ENCODE measurements around the gene DAB2IP. TPM values are rescaled to one million over a fixed set of nuclear protein-coding genes. Genes with fewer than 3 reads are reported as not detected.

The DAB2IP gene
- total RNA-seq, 1 donor from 2014 or later, result 41.7 TPM

GRCh38 chr9:121813519-121814210, 162.2 kb downstream of the DAB2IP start:
- TF ChIP-seq CTCF (IDR thresholded peaks at IDR 0.05; ENCODE audit: insufficient read depth, low read depth, low read length) (no peak), EZH2 (IDR thresholded peaks at IDR 0.05; ENCODE audit: insufficient read depth, low read length) (no peak)
- H3K79me2 ChIP-seq (ENCODE audit: insufficient read depth, low read length), result no peaks in the 10 kb centered on the region
- peaks cover 3% of the 10 kb centered on the region for H3K36me3 Mint-ChIP-seq (ENCODE audit: low read depth, unreplicated experiment)
- H4K20me1 ChIP-seq (ENCODE audit: insufficient read depth, low read length), result no peaks in the 10 kb centered on the region
- H3K4me1 Mint-ChIP-seq (ENCODE audit: low read depth, unreplicated experiment), result no peaks in the 10 kb centered on the region
- no peak overlapping the region for H3K27ac ChIP-seq (ENCODE audit: low read depth, low read length)
- no peak overlapping the region for H2AFZ ChIP-seq (ENCODE audit: low read depth, low read length)
- no peaks in the 10 kb centered on the region for H3K36me3 ChIP-seq (ENCODE audit: insufficient read depth, low read length)
- H3K9me3 Mint-ChIP-seq (ENCODE audit: unreplicated experiment), result peaks cover 3% of the 10 kb centered on the region
- no peaks in the 10 kb centered on the region for H3K4me1 ChIP-seq (ENCODE audit: insufficient read depth, low read length)
- no peak overlapping the region for H3K27ac Mint-ChIP-seq (ENCODE audit: unreplicated experiment)
- H3K9me3 ChIP-seq (ENCODE audit: insufficient read depth, low read depth, low read length), result no peaks in the 10 kb centered on the region
- H3K4me3 ChIP-seq (ENCODE audit: insufficient read depth, low read depth, low read length), result no peak overlapping the region
- no peak overlapping the region for H3K9ac ChIP-seq (ENCODE audit: low read length)
- peaks cover 4% of the 10 kb centered on the region for H3K27me3 ChIP-seq (ENCODE audit: insufficient read depth, low read length)
- peaks cover 69% of the 10 kb centered on the region for H3K27me3 Mint-ChIP-seq (ENCODE audit: low read depth, unreplicated experiment)
- no peak for DNase-seq (ENCODE audit: low read depth)
- H3K4me2 ChIP-seq (ENCODE audit: low read length), result no peak overlapping the region
- no peak overlapping the region for H3K4me3 Mint-ChIP-seq (ENCODE audit: unreplicated experiment)
- no peak for FAIRE-seq

- TF ChIP-seq CTCF (IDR thresholded peaks at IDR 0.05; ENCODE audit: insufficient read depth, low read depth, low read length), result no peak
- no peak for TF ChIP-seq EZH2 (IDR thresholded peaks at IDR 0.05; ENCODE audit: insufficient read depth, low read length)
- Histone ChIP-seq H3K9ac (ENCODE audit: low read length) (no peak overlapping the region), H3K9me3 (ENCODE audit: insufficient read depth, low read depth, low read length) (no peaks in the 10 kb centered on the region), H3K27ac (ENCODE audit: low read depth, low read length) (no peak overlapping the region), H4K20me1 (ENCODE audit: insufficient read depth, low read length) (no peaks in the 10 kb centered on the region), H3K4me2 (ENCODE audit: low read length) (no peak overlapping the region), H3K79me2 (ENCODE audit: insufficient read depth, low read length) (no peaks in the 10 kb centered on the region), H3K27me3 (ENCODE audit: insufficient read depth, low read length) (peaks cover 4% of the 10 kb centered on the region), H3K4me3 (ENCODE audit: insufficient read depth, low read depth, low read length) (no peak overlapping the region), H3K4me1 (ENCODE audit: insufficient read depth, low read length) (peaks cover 5% of the 10 kb centered on the region), H2AFZ (ENCODE audit: low read depth, low read length) (no peak overlapping the region), H3K36me3 (ENCODE audit: insufficient read depth, low read length) (no peaks in the 10 kb centered on the region)
- peaks cover 72% of the 10 kb centered on the region for H3K27me3 Mint-ChIP-seq (ENCODE audit: low read depth, unreplicated experiment)
- peaks cover 3% of the 10 kb centered on the region for H3K9me3 Mint-ChIP-seq (ENCODE audit: unreplicated experiment)
- no peak overlapping the region for H3K4me3 Mint-ChIP-seq (ENCODE audit: unreplicated experiment)
- H3K27ac Mint-ChIP-seq (ENCODE audit: unreplicated experiment), result no peak overlapping the region
- FAIRE-seq (no peak), DNase-seq (ENCODE audit: low read depth) (no peak)
- no peaks in the 10 kb centered on the region for H3K4me1 Mint-ChIP-seq (ENCODE audit: low read depth, unreplicated experiment)
- peaks cover 3% of the 10 kb centered on the region for H3K36me3 Mint-ChIP-seq (ENCODE audit: low read depth, unreplicated experiment)
Observed at GRCh38 chr9:121814594-121814993, 163.2 kb downstream of the DAB2IP start.

GRCh38 chr9:121815084-121815483, 163.7 kb downstream of the DAB2IP start:
- H3K4me3 ChIP-seq (ENCODE audit: insufficient read depth, low read depth, low read length), result no peak overlapping the region
- H3K27ac Mint-ChIP-seq (ENCODE audit: unreplicated experiment), result no peak overlapping the region
- DNase-seq (ENCODE audit: low read depth) (no peak), FAIRE-seq (no peak)
- H3K27me3 ChIP-seq (ENCODE audit: insufficient read depth, low read length), result peaks cover 4% of the 10 kb centered on the region
- no peaks in the 10 kb centered on the region for H4K20me1 ChIP-seq (ENCODE audit: insufficient read depth, low read length)
- H3K36me3 Mint-ChIP-seq (ENCODE audit: low read depth, unreplicated experiment), result peaks cover 3% of the 10 kb centered on the region
- H3K36me3 ChIP-seq (ENCODE audit: insufficient read depth, low read length), result no peaks in the 10 kb centered on the region
- peaks cover 7% of the 10 kb centered on the region for H3K4me1 ChIP-seq (ENCODE audit: insufficient read depth, low read length)
- no peak overlapping the region for H3K4me2 ChIP-seq (ENCODE audit: low read length)
- no peak overlapping the region for H3K9ac ChIP-seq (ENCODE audit: low read length)
- no peak overlapping the region for H3K27ac ChIP-seq (ENCODE audit: low read depth, low read length)
- no peaks in the 10 kb centered on the region for H3K4me1 Mint-ChIP-seq (ENCODE audit: low read depth, unreplicated experiment)
- H3K27me3 Mint-ChIP-seq (ENCODE audit: low read depth, unreplicated experiment), result peaks cover 72% of the 10 kb centered on the region
- H3K4me3 Mint-ChIP-seq (ENCODE audit: unreplicated experiment), result no peak overlapping the region
- H2AFZ ChIP-seq (ENCODE audit: low read depth, low read length), result no peak overlapping the region
- TF ChIP-seq CTCF (IDR thresholded peaks at IDR 0.05; ENCODE audit: insufficient read depth, low read depth, low read length) (no peak), EZH2 (IDR thresholded peaks at IDR 0.05; ENCODE audit: insufficient read depth, low read length) (no peak)
- no peaks in the 10 kb centered on the region for H3K9me3 ChIP-seq (ENCODE audit: insufficient read depth, low read depth, low read length)
- peaks cover 3% of the 10 kb centered on the region for H3K9me3 Mint-ChIP-seq (ENCODE audit: unreplicated experiment)
- no peaks in the 10 kb centered on the region for H3K79me2 ChIP-seq (ENCODE audit: insufficient read depth, low read length)
